Stimulated activated naive B cell treated with anti-CD40 and anti-IgM and Interleukin-4, amounts not matched to agents 10 μg/mL and 1 μg/mL and 100 μg/mL, for 72 hours (primary cell): ENCODE measurements around the gene CRTC3.

Experiments
- ATAC-seq, 2 donors: fragments of 150-1000 bp; cut with Tn5 transposase; replicated peaks; 2 replicates each; pipeline ENCODE4 v1.10.0; 2021; ENCODE audit warnings: moderate library complexity in 1 of 2
- DNase-seq: peaks from one replicate; pipeline ENCODE4 v3.0.0; 2021
- H3K27ac Mint-ChIP-seq: one replicate; pipeline ENCODE4 v1.8.0; 2022; ENCODE audit warnings: mild to moderate bottlenecking, mixed read lengths
- H3K27me3 Mint-ChIP-seq, 2 donors: one replicate each; pipeline ENCODE4 v1.8.0; 2022; ENCODE audit warnings: mixed read lengths in 2 of 2
- H3K36me3 Mint-ChIP-seq, 2 donors: one replicate each; pipeline ENCODE4 v1.8.0; 2022; ENCODE audit warnings: mixed read lengths in 2 of 2, mild to moderate bottlenecking in 1 of 2
- H3K4me1 Mint-ChIP-seq, 2 donors: one replicate each; pipeline ENCODE4 v1.8.0; 2022; ENCODE audit warnings: mixed read lengths in 2 of 2, mild to moderate bottlenecking in 1 of 2
- H3K4me3 Mint-ChIP-seq, 2 donors: one replicate each; pipeline ENCODE4 v1.8.0; 2022; ENCODE audit warnings: mild to moderate bottlenecking in 2 of 2, mixed read lengths in 2 of 2, moderate library complexity in 1 of 2
- H3K9me3 Mint-ChIP-seq, 2 donors: one replicate each; pipeline ENCODE4 v1.8.0; 2022; ENCODE audit warnings: mixed read lengths in 2 of 2, mild to moderate bottlenecking in 1 of 2

Gene CRTC3

GRCh38 chr15:90529371-90530249, at the start of gene CRTC3:
CRTC3 (plus strand) TSS chr15:90529923; CDS start chr15:90530072, 149 bp downstream.
- peak within 1 kb of the TSS; percentile 96 for H3K27ac Mint-ChIP-seq
- peak within 1 kb of the TSS; percentile 94 to 97 for H3K4me3 Mint-ChIP-seq
- H3K9me3 Mint-ChIP-seq = no peaks in the 10 kb centered on the region
- ATAC-seq = peak; percentile 83 to 87
- no peaks in the 10 kb centered on the region for H3K27me3 Mint-ChIP-seq
- peaks cover 4 to 8% of the 10 kb centered on the region in 2 donors for H3K36me3 Mint-ChIP-seq
- DNase-seq = peak; percentile 50
- H3K4me1 Mint-ChIP-seq = peaks cover 25 to 39% of the 10 kb centered on the region in 2 donors

- H3K4me3 Mint-ChIP-seq = no peak overlapping the region
- H3K36me3 Mint-ChIP-seq = peaks cover 50 to 76% of the 10 kb centered on the region in 2 donors
- H3K4me1 Mint-ChIP-seq = peaks cover 28 to 31% of the 10 kb centered on the region in 2 donors
- H3K27me3 Mint-ChIP-seq = no peaks in the 10 kb centered on the region
- ATAC-seq (peak; percentile 73 to 88), DNase-seq (peak; percentile 8)
- no peak overlapping the region for H3K27ac Mint-ChIP-seq
- H3K9me3 Mint-ChIP-seq = no peaks in the 10 kb centered on the region
Observed at GRCh38 chr15:90481023-90481422, 48.7 kb upstream of the CRTC3 start.

GRCh38 chr15:90482124-90483011, 47.4 kb upstream of the CRTC3 start:
- H3K27me3 Mint-ChIP-seq = no peaks in the 10 kb centered on the region
- H3K9me3 Mint-ChIP-seq = no peaks in the 10 kb centered on the region
- peaks cover 51 to 74% of the 10 kb centered on the region in 2 donors for H3K36me3 Mint-ChIP-seq
- peak overlapping the region; percentile 27 for H3K27ac Mint-ChIP-seq
- ATAC-seq (no peak), DNase-seq (no peak)
- peaks cover 24 to 31% of the 10 kb centered on the region in 2 donors for H3K4me1 Mint-ChIP-seq
- no peak overlapping the region for H3K4me3 Mint-ChIP-seq

DNA sequence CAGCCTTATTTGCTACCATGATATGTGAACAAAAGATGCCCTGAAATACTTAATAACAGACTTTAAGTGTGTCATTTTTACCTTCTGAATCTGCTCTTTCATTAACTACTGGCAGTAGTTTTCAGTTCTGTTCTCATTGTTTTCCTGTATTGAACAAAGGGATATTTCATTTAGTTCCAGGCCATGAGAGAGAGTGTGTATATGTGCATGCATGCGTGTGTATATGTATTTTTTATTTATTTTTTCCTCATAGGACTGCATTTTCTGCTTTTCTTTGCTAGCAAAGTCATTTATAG, 46.8 kb upstream of the CRTC3 start:
- ATAC-seq (no peak), DNase-seq (no peak)
- H3K27ac Mint-ChIP-seq = no peak overlapping the region
- no peak overlapping the region for H3K4me3 Mint-ChIP-seq
- H3K4me1 Mint-ChIP-seq = peaks cover 22 to 31% of the 10 kb centered on the region in 2 donors
- no peaks in the 10 kb centered on the region for H3K27me3 Mint-ChIP-seq
- H3K9me3 Mint-ChIP-seq = no peaks in the 10 kb centered on the region
- H3K36me3 Mint-ChIP-seq = peaks cover 53 to 75% of the 10 kb centered on the region in 2 donors

GRCh38 chr15:90483637-90484036, 46.1 kb upstream of the CRTC3 start:
- Mint-ChIP-seq H3K27me3 (no peaks in the 10 kb centered on the region), H3K36me3 (peaks cover 52 to 74% of the 10 kb centered on the region in 2 donors), H3K4me1 (peaks cover 19 to 25% of the 10 kb centered on the region in 2 donors), H3K9me3 (no peaks in the 10 kb centered on the region), H3K4me3 (no peak overlapping the region), H3K27ac (no peak overlapping the region)
- DNase-seq (no peak), ATAC-seq (no peak)

DNA sequence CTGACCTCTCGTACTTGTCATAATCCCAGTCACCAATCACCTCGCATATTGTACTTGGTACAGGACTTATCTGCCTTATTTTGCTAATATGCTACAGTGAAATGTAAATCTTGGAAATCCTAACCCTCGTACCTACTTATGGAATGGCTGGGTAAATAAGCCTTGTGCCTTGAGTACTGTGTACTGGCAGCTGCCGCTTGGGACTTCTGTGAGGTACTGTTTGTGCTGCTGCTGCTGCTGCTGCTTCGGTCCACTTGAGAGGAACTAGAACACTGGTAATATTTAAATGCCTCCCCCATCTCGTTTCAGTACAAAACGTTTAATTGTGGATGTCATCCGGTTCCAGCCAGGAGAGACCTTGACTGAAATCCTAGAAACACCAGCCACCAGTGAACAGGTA, 42.5 kb upstream of the CRTC3 start:
- H3K9me3 Mint-ChIP-seq = no peaks in the 10 kb centered on the region
- H3K27me3 Mint-ChIP-seq = no peaks in the 10 kb centered on the region
- no peak overlapping the region for H3K4me3 Mint-ChIP-seq
- peaks cover 53 to 76% of the 10 kb centered on the region in 2 donors for H3K36me3 Mint-ChIP-seq
- peak overlapping the region; percentile 68 for H3K27ac Mint-ChIP-seq
- ATAC-seq (no peak), DNase-seq (no peak)
- peaks cover 0 to 2% of the 10 kb centered on the region in 2 donors for H3K4me1 Mint-ChIP-seq

DNA sequence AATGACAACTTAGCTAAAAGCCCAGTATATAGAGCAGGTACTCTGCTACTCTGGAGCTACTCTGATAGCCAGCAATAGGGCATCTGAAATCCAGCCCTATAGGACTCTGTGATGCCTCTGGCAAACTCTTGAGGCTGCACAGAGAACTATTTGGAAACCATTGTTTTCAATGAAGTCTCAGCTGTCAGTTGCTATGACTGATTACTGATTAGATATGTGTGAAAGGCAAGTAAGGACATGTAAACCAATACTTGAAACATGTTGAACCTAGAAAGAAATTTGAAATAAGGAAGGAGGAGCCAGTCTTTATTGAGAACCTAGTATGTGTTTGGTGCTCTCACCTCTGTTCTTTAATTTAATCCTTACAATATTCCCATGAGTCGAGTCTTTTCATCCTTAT, 40.2 kb upstream of the CRTC3 start:
- ATAC-seq (no peak), DNase-seq (no peak)
- no peak overlapping the region for H3K4me3 Mint-ChIP-seq
- H3K9me3 Mint-ChIP-seq = no peaks in the 10 kb centered on the region
- H3K36me3 Mint-ChIP-seq = peaks cover 56 to 73% of the 10 kb centered on the region in 2 donors
- no peak overlapping the region for H3K27ac Mint-ChIP-seq
- no peaks in the 10 kb centered on the region for H3K27me3 Mint-ChIP-seq
- no peaks in the 10 kb centered on the region for H3K4me1 Mint-ChIP-seq

DNA sequence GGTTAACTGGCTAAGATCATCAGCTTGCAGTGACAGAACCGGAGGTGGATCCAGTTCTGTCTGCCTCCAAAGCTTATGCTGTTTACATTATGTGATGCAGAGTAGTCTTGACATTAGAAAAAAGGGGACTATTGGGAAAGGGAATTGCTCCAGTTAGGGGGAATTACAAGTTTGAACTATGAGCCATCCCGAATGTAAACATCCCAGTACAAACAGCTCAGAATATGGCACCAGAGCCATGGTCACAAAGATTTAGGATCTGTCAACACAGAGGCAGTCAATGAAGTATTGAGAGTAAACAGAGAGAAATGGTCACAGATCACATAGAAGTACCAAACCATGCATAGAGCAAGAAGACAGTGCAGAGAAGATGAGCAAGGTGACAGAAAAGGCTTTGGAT, 39.8 kb upstream of the CRTC3 start:
- Mint-ChIP-seq H3K27ac (no peak overlapping the region), H3K36me3 (peaks cover 54 to 69% of the 10 kb centered on the region in 2 donors), H3K4me1 (no peaks in the 10 kb centered on the region), H3K4me3 (no peak overlapping the region), H3K27me3 (no peaks in the 10 kb centered on the region), H3K9me3 (no peaks in the 10 kb centered on the region)
- ATAC-seq = no peak
- DNase-seq = no peak

GRCh38 chr15:90493647-90494046, 36.1 kb upstream of the CRTC3 start:
- peaks cover 42 to 61% of the 10 kb centered on the region in 2 donors for H3K36me3 Mint-ChIP-seq

DNA sequence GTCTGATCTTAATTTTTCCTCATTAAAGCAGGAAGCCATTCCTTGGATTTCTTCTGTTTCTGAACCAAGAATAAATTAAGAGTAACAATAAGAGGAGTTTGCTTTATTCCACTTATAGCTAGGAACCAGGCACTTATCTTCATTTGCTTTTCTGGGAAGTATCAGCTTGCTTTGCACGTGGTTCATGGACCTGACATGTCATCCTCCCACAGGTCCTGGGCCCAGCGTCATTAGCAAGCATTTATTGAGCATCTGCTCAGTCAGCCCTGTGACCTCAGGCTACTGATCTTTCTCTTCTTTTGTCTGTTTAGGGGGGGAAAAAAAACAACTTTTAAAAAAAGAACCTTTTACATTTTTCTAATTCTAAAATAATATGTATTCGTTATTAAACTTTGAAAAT, 34.7 kb upstream of the CRTC3 start:
- Mint-ChIP-seq H3K4me3 (no peak overlapping the region), H3K9me3 (no peaks in the 10 kb centered on the region), H3K27ac (no peak overlapping the region), H3K36me3 (peaks cover 44 to 58% of the 10 kb centered on the region in 2 donors), H3K27me3 (no peaks in the 10 kb centered on the region), H3K4me1 (peaks cover 0 to 4% of the 10 kb centered on the region in 2 donors)
- DNase-seq (no peak), ATAC-seq (no peak)

More at GRCh38 chr15:90493647-90494046, 36.1 kb upstream of the CRTC3 start:
- no peak overlapping the region for H3K4me3 Mint-ChIP-seq
- no peak overlapping the region for H3K27ac Mint-ChIP-seq
- no peak for DNase-seq
- peaks cover 0 to 4% of the 10 kb centered on the region in 2 donors for H3K4me1 Mint-ChIP-seq
- ATAC-seq = no peak
- H3K9me3 Mint-ChIP-seq = no peaks in the 10 kb centered on the region
- H3K27me3 Mint-ChIP-seq = no peaks in the 10 kb centered on the region

GRCh38 chr15:90496791-90497190, 32.9 kb upstream of the CRTC3 start:
- Mint-ChIP-seq H3K36me3 (peaks cover 40 to 53% of the 10 kb centered on the region in 2 donors), H3K4me3 (no peak overlapping the region), H3K4me1 (peaks cover 3 to 4% of the 10 kb centered on the region in 2 donors), H3K9me3 (no peaks in the 10 kb centered on the region), H3K27me3 (no peaks in the 10 kb centered on the region), H3K27ac (no peak overlapping the region)
- ATAC-seq (no peak), DNase-seq (no peak)

DNA sequence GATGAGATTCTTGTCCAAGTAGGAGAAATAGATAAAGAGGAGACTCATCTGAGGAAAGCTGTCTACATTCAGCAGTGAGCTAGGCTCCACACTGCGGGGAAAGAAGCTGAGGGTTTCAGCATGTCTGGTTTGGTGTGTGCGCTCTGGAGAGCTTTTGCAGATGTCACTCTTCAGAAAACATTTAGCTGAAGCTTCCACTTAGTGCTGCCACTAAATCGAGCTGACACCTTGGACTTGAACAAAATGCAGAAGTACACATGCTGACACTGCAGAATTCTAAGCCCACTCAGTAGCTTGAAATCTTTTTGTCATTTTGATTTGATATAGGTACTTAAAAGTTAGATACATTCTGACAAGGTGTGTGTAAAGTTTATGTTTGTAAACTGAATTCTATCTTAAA, 32.3 kb upstream of the CRTC3 start:
- no peak for DNase-seq
- H3K4me3 Mint-ChIP-seq = no peak overlapping the region
- H3K9me3 Mint-ChIP-seq = no peaks in the 10 kb centered on the region
- ATAC-seq = no peak
- peaks cover 40 to 53% of the 10 kb centered on the region in 2 donors for H3K36me3 Mint-ChIP-seq
- peaks cover 7 to 8% of the 10 kb centered on the region in 2 donors for H3K4me1 Mint-ChIP-seq
- no peak overlapping the region for H3K27ac Mint-ChIP-seq
- H3K27me3 Mint-ChIP-seq = no peaks in the 10 kb centered on the region

DNA sequence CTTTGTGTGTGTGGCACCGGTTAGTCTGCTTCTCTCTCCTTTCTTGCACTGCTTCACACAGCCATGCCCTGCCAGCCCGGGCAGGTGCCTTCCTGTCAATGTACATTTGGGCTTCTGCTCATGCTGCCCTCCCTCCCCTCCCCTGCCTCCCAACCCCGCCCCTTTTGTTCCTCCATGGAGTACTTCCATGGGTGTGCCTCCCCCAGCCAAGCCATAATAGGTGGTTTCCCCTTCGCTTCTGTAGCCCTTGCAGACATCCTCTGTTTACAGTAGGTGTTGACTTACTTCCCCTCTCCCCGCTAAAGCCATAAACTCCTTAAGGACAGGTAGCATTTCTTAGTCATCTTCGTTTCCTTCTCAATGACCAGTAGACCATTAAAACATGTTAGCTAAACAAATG, 31.8 kb upstream of the CRTC3 start:
- Mint-ChIP-seq H3K4me1 (peaks cover 7 to 8% of the 10 kb centered on the region in 2 donors), H3K9me3 (no peaks in the 10 kb centered on the region), H3K4me3 (no peak overlapping the region), H3K36me3 (peaks cover 41 to 50% of the 10 kb centered on the region in 2 donors), H3K27me3 (no peaks in the 10 kb centered on the region), H3K27ac (no peak overlapping the region)
- ATAC-seq (no peak), DNase-seq (no peak)

- no peaks in the 10 kb centered on the region for H3K9me3 Mint-ChIP-seq
- H3K36me3 Mint-ChIP-seq = peaks cover 35 to 40% of the 10 kb centered on the region in 2 donors
- DNase-seq (no peak), ATAC-seq (no peak)
- H3K4me3 Mint-ChIP-seq = no peak overlapping the region
- H3K4me1 Mint-ChIP-seq = peaks cover 8% of the 10 kb centered on the region in 2 donors
- no peaks in the 10 kb centered on the region for H3K27me3 Mint-ChIP-seq
- peak overlapping the region; percentile 0 for H3K27ac Mint-ChIP-seq
Observed at GRCh38 chr15:90500171-90500570, 29.6 kb upstream of the CRTC3 start.
